Measurements from ENCODE around the gene NUDT7. TPM values are rescaled to one million over a fixed set of nuclear protein-coding genes. Genes with fewer than 3 reads are reported as not detected.

NUDT7 gene
- total RNA-seq, 1 experiment from 2014 or later, result 7.5 TPM

DNA sequence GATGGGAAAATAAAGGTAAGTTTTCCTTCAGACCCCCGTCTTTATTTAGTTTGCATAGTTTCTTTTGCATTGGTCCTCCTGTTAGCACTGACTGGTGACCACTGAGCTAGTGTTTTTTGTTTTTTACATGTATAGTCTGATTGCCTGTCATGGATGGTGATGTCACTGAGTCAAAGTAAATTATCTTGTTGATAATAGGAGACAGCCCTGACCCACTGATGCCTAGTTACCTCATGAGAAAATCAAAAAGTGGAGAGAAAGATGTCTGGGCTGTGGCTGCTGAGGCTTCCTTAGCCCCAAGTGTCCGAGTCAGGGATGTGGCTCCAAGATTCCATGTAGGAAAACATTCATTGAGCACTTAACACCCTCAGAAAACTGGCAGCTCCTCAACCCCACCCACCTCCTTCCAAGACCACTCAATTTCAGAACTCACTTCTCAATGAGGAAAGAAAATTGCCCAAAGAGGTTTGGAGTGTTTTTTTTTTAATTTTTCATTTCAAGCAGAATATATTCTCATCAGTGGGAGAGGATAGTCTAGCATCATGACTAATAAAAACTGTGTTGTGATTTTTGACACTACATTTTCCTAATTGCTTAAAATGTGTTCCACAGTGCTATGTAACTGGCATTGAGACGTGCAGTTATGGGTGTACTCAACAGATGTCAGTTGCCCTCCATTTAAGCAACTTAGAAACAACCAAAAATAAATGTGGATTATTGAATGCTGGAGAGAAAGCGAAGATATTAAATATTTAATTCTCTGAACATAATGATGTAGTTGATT, 38.7 kb upstream of the NUDT7 start:
- no peaks in the 10 kb centered on the region for H3K36me3 Mint-ChIP-seq
- H3K27ac Mint-ChIP-seq, result no peak overlapping the region
- 0 out of 2 replicates have a peak, but pooled peaks cover 2% of the 10 kb centered on the region for H3K4me1 Mint-ChIP-seq
- H3K9me3 Mint-ChIP-seq, result no peaks in the 10 kb centered on the region
- ChIA-PET CTCF (interaction anchor here (1.9 kb wide), 1 partner anchor 319 kb away, joined by 7 read pairs; no protein-coding TSS in a partner anchor), POLR2A (no interaction called here)
- DNase-seq (ENCODE audit: low spot score), result no peak
- no peak overlapping the region for H3K4me3 Mint-ChIP-seq
- ATAC-seq, result no peak
- TF ChIP-seq, protein P1, sequence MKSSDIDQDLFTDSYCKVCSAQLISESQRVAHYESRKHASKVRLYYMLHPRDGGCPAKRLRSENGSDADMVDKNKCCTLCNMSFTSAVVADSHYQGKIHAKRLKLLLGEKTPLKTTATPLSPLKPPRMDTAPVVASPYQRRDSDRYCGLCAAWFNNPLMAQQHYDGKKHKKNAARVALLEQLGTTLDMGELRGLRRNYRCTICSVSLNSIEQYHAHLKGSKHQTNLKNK (CRISPR knock-in tag; IDR thresholded peaks at IDR 0.05), result no peak
- TF ChIP-seq FOXP4 (CRISPR knock-in tag; IDR thresholded peaks at IDR 0.05) (no peak), GRHL2 (CRISPR knock-in tag; IDR thresholded peaks at IDR 0.05; ENCODE audit: insufficient replicate concordance, severe bottlenecking) (no peak), HMGA2 (CRISPR knock-in tag; IDR thresholded peaks at IDR 0.05) (no peak), ZNF281 (CRISPR knock-in tag; IDR thresholded peaks at IDR 0.05) (no peak), SOX15 (CRISPR knock-in tag; IDR thresholded peaks at IDR 0.05) (no peak), ZNF219 (CRISPR knock-in tag; IDR thresholded peaks at IDR 0.05; ENCODE audit: borderline replicate concordance) (no peak), ZNF138 (CRISPR knock-in tag; conservative IDR thresholded peaks at IDR 0.05) (no peak), CBFB (CRISPR knock-in tag; IDR thresholded peaks at IDR 0.05; ENCODE audit: low read depth) (no peak), ZNF263 (CRISPR knock-in tag; IDR thresholded peaks at IDR 0.05; ENCODE audit: low read depth) (no peak), TEAD1 (CRISPR knock-in tag; IDR thresholded peaks at IDR 0.05) (no peak), ATF2 (CRISPR knock-in tag; IDR thresholded peaks at IDR 0.05; ENCODE audit: borderline replicate concordance, low read depth) (no peak), ZSCAN18 (CRISPR knock-in tag; IDR thresholded peaks at IDR 0.05) (no peak)
- TF ChIP-seq, protein P2, sequence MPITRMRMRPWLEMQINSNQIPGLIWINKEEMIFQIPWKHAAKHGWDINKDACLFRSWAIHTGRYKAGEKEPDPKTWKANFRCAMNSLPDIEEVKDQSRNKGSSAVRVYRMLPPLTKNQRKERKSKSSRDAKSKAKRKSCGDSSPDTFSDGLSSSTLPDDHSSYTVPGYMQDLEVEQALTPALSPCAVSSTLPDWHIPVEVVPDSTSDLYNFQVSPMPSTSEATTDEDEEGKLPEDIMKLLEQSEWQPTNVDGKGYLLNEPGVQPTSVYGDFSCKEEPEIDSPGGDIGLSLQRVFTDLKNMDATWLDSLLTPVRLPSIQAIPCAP (CRISPR knock-in tag; IDR thresholded peaks at IDR 0.05), result no peak
- TF ChIP-seq, protein P3, sequence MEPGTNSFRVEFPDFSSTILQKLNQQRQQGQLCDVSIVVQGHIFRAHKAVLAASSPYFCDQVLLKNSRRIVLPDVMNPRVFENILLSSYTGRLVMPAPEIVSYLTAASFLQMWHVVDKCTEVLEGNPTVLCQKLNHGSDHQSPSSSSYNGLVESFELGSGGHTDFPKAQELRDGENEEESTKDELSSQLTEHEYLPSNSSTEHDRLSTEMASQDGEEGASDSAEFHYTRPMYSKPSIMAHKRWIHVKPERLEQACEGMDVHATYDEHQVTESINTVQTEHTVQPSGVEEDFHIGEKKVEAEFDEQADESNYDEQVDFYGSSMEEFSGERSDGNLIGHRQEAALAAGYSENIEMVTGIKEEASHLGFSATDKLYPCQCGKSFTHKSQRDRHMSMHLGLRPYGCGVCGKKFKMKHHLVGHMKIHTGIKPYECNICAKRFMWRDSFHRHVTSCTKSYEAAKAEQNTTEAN (CRISPR knock-in tag; IDR thresholded peaks at IDR 0.05), result no peak
- TF ChIP-seq, protein P4, sequence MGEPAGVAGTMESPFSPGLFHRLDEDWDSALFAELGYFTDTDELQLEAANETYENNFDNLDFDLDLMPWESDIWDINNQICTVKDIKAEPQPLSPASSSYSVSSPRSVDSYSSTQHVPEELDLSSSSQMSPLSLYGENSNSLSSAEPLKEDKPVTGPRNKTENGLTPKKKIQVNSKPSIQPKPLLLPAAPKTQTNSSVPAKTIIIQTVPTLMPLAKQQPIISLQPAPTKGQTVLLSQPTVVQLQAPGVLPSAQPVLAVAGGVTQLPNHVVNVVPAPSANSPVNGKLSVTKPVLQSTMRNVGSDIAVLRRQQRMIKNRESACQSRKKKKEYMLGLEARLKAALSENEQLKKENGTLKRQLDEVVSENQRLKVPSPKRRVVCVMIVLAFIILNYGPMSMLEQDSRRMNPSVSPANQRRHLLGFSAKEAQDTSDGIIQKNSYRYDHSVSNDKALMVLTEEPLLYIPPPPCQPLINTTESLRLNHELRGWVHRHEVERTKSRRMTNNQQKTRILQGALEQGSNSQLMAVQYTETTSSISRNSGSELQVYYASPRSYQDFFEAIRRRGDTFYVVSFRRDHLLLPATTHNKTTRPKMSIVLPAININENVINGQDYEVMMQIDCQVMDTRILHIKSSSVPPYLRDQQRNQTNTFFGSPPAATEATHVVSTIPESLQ (CRISPR knock-in tag; IDR thresholded peaks at IDR 0.05), result no peak
- TF ChIP-seq, protein P5, sequence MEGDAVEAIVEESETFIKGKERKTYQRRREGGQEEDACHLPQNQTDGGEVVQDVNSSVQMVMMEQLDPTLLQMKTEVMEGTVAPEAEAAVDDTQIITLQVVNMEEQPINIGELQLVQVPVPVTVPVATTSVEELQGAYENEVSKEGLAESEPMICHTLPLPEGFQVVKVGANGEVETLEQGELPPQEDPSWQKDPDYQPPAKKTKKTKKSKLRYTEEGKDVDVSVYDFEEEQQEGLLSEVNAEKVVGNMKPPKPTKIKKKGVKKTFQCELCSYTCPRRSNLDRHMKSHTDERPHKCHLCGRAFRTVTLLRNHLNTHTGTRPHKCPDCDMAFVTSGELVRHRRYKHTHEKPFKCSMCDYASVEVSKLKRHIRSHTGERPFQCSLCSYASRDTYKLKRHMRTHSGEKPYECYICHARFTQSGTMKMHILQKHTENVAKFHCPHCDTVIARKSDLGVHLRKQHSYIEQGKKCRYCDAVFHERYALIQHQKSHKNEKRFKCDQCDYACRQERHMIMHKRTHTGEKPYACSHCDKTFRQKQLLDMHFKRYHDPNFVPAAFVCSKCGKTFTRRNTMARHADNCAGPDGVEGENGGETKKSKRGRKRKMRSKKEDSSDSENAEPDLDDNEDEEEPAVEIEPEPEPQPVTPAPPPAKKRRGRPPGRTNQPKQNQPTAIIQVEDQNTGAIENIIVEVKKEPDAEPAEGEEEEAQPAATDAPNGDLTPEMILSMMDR (IDR thresholded peaks at IDR 0.05), result no peak
- no peaks in the 10 kb centered on the region for H3K27me3 Mint-ChIP-seq (ENCODE audit: low read depth)
